H1 (cell line): ENCODE data around the gene IFT122. TPM values are rescaled to one million over a fixed set of nuclear protein-coding genes. Genes with fewer than 3 reads are reported as not detected.

Source experiments
- CTCF ChIA-PET: fragments of 300-600 bp; sonication (Branson Sonifier 250); formaldehyde crosslinking; loops from one replicate; lab custom pipeline; 2021; ENCODE audit not compliant: partially characterized antibody; lab: Charles Lee
- POLR2A ChIA-PET: fragments of 300-600 bp; sonication (Branson Sonifier 250); formaldehyde crosslinking; loops from one replicate; lab custom pipeline; 2021; ENCODE audit warnings: inconsistent platforms; ENCODE audit not compliant: partially characterized antibody; lab: Charles Lee
- DNase-seq, 2 experiments: peaks; one replicate each; pipeline versions ENCODE4 v3.0.0 to v3.0.0-alpha.2; 2010 to 2022; ENCODE audit warnings: low spot score in 2 of 2, low read depth in 1 of 2, mixed read lengths in 1 of 2
- FAIRE-seq: peaks from 2 replicates; lab custom pipeline; 2011; peaks lifted over from hg19 to GRCh38; lab: Jason Lieb, UNC
- H2AFZ ChIP-seq: 2 replicates; pipeline ENCODE4 v1.8.1; 2012; ENCODE audit warnings: low read length, inconsistent platforms
- H2AK5ac ChIP-seq: 2 replicates; pipeline ENCODE4 v1.6.1; 2013; ENCODE audit warnings: low read depth, low read length
- H2BK120ac ChIP-seq: replicated peaks from 2 replicates; pipeline ENCODE3; 2013; ENCODE audit warnings: low read depth, low read length, inconsistent platforms
- H2BK12ac ChIP-seq: 2 replicates; pipeline ENCODE4 v1.6.1; 2013; ENCODE audit warnings: low read depth, low read length
- H2BK15ac ChIP-seq: 2 replicates; pipeline ENCODE4 v1.6.1; 2013; ENCODE audit warnings: low read length
- H2BK20ac ChIP-seq: 2 replicates; pipeline ENCODE4 v1.6.1; 2013; ENCODE audit warnings: low read length
- H2BK5ac ChIP-seq: 2 replicates; pipeline ENCODE4 v1.6.1; 2013; ENCODE audit warnings: low read depth, low read length
- H3K14ac ChIP-seq: 2 replicates; pipeline ENCODE4 v1.6.1; 2013; ENCODE audit warnings: inconsistent platforms; ENCODE audit not compliant: insufficient read length
- H3K18ac ChIP-seq: 2 replicates; pipeline ENCODE4 v1.6.1; 2013; ENCODE audit warnings: low read length; ENCODE audit errors: extremely low read depth
- H3K23ac ChIP-seq: 2 replicates; pipeline ENCODE4 v1.6.1; 2013; ENCODE audit warnings: inconsistent platforms; ENCODE audit not compliant: insufficient read length
- H3K23me2 ChIP-seq: 2 replicates; pipeline ENCODE4 v1.6.1; 2013; ENCODE audit warnings: low read depth, low read length
- H3K27ac ChIP-seq: 2 replicates; pipeline ENCODE4 v1.6.1; 2011; ENCODE audit warnings: low read depth, low read length, inconsistent platforms
- H3K27me3 ChIP-seq, 4 experiments: replicated peaks in 1 of 4; 1 replicate in 1 of 4; 2 replicates in 3 of 4; pipeline versions ENCODE4 v1.6.1 to v1.8.1; 2011 to 2013; ENCODE audit warnings: low read length in 3 of 4, mild to moderate bottlenecking in 3 of 4, inconsistent platforms in 2 of 4, mixed read lengths in 2 of 4, moderate library complexity in 1 of 4; ENCODE audit not compliant: control insufficient read depth in 3 of 4, insufficient read depth in 3 of 4; ENCODE audit errors: extremely low read depth in 1 of 4
- H3K36me3 ChIP-seq, 4 experiments: 2 replicates each; pipeline versions ENCODE4 v1.6.1 to v1.8.1; 2011 to 2013; ENCODE audit warnings: mild to moderate bottlenecking in 4 of 4, low read length in 3 of 4, moderate library complexity in 2 of 4, control low read depth in 1 of 4, inconsistent platforms in 1 of 4; ENCODE audit not compliant: insufficient read depth in 4 of 4, control insufficient read depth in 2 of 4
- H3K4ac ChIP-seq: replicated peaks from 2 replicates; pipeline ENCODE3; 2013; ENCODE audit warnings: low read length, low read depth, mixed read lengths, inconsistent platforms; ENCODE audit not compliant: insufficient read length
- H3K4me1 ChIP-seq, 4 experiments: replicated peaks in 1 of 4; 1 replicate in 1 of 4; 2 replicates in 3 of 4; pipeline versions ENCODE4 v1.6.1 to v1.8.1; 2011 to 2013; ENCODE audit warnings: low read length in 3 of 4, inconsistent platforms in 2 of 4, mixed read lengths in 1 of 4; ENCODE audit not compliant: insufficient read depth in 4 of 4, control insufficient read depth in 3 of 4
- H3K4me2 ChIP-seq, 2 experiments: 2 replicates each; pipeline versions ENCODE4 v1.6.1 to v1.8.1; 2011 to 2013; ENCODE audit warnings: low read depth in 2 of 2, low read length in 2 of 2, control low read depth in 1 of 2, inconsistent platforms in 1 of 2, mild to moderate bottlenecking in 1 of 2; ENCODE audit not compliant: insufficient read depth in 1 of 2
- H3K4me3 ChIP-seq, 4 experiments: fragments of 200-600, 300-600 bp in 1 of 4; sonication (generic), shearing (Covaris generic), sonication (Bioruptor Twin) in 1 of 4; 2 replicates each; pipeline versions ENCODE4 v1.5.1 to v1.8.1; 2011 to 2016; ENCODE audit warnings: low read length in 4 of 4, low read depth in 3 of 4, control low read depth in 2 of 4, inconsistent platforms in 2 of 4, mild to moderate bottlenecking in 2 of 4, mixed read lengths in 1 of 4, moderate library complexity in 1 of 4; ENCODE audit not compliant: insufficient read depth in 2 of 4; ENCODE audit errors: extremely low read depth in 1 of 4
- H3K56ac ChIP-seq: replicated peaks from 2 replicates; pipeline ENCODE3; 2013; ENCODE audit warnings: low read depth, mild to moderate bottlenecking, mixed read lengths, low read length, inconsistent platforms; ENCODE audit not compliant: insufficient read length
- H3K79me1 ChIP-seq: 2 replicates; pipeline ENCODE4 v1.6.1; 2013; ENCODE audit warnings: low read depth, low read length, control low read depth
- H3K79me2 ChIP-seq, 2 experiments: 2 replicates each; pipeline versions ENCODE4 v1.6.1 to v1.8.1; 2012 to 2013; ENCODE audit warnings: low read length in 2 of 2, mild to moderate bottlenecking in 2 of 2, inconsistent platforms in 1 of 2; ENCODE audit not compliant: insufficient read depth in 2 of 2, control insufficient read depth in 1 of 2
- H3K9ac ChIP-seq, 4 experiments: replicated peaks in 1 of 4; 1 replicate in 1 of 4; 2 replicates in 3 of 4; pipeline versions ENCODE4 v1.6.1 to v1.8.1; 2011 to 2013; ENCODE audit warnings: low read depth in 3 of 4, low read length in 3 of 4, control low read depth in 2 of 4, mild to moderate bottlenecking in 2 of 4, moderate library complexity in 2 of 4, inconsistent platforms in 1 of 4; ENCODE audit errors: extremely low read depth in 1 of 4
- H3K9me3 ChIP-seq, 2 experiments: 2 replicates each; pipeline versions ENCODE4 v1.6.1 to v1.8.1; 2012 to 2013; ENCODE audit warnings: mild to moderate bottlenecking in 2 of 2, moderate library complexity in 2 of 2, control low read depth in 1 of 2, inconsistent platforms in 1 of 2, low read depth in 1 of 2, low read length in 1 of 2, mixed read lengths in 1 of 2; ENCODE audit not compliant: insufficient read depth in 2 of 2
- H4K20me1 ChIP-seq, 2 experiments: replicated peaks in 1 of 2; 2 replicates each; pipeline versions ENCODE3 to v1.8.1; 2011 to 2013; ENCODE audit warnings: inconsistent platforms in 2 of 2, low read length in 2 of 2, mild to moderate bottlenecking in 1 of 2; ENCODE audit not compliant: insufficient read depth in 2 of 2, control insufficient read depth in 1 of 2
- H4K5ac ChIP-seq: 2 replicates; pipeline ENCODE4 v1.6.1; 2013; ENCODE audit warnings: low read length, low read depth, mixed read lengths, inconsistent platforms; ENCODE audit not compliant: insufficient read length
- H4K8ac ChIP-seq: 2 replicates; pipeline ENCODE4 v1.8.0; 2013; ENCODE audit warnings: mild to moderate bottlenecking, moderate library complexity, low read length, inconsistent platforms; ENCODE audit not compliant: insufficient read depth; ENCODE audit errors: extremely low read depth
- H4K91ac ChIP-seq: replicated peaks from 2 replicates; pipeline ENCODE3; 2013; ENCODE audit warnings: low read length, mixed read lengths, inconsistent platforms; ENCODE audit not compliant: insufficient read length
- CREB1 ChIP-seq: IDR thresholded peaks from 2 replicates; pipeline ENCODE4 v1.6.1; 2012; ENCODE audit warnings: inconsistent platforms
- CTBP2 ChIP-seq: IDR thresholded peaks from 2 replicates; pipeline ENCODE4 v1.7.0; 2011; ENCODE audit warnings: borderline replicate concordance, mild to moderate bottlenecking, moderate library complexity, mixed read lengths, low read length; ENCODE audit not compliant: insufficient read depth, insufficient read length
- GABPA ChIP-seq: IDR thresholded peaks from 2 replicates; pipeline ENCODE4 v1.6.1; 2011; ENCODE audit warnings: mild to moderate bottlenecking, low read length, moderate library complexity, borderline replicate concordance; ENCODE audit not compliant: insufficient read depth
- MAFK ChIP-seq: IDR thresholded peaks from 2 replicates; pipeline ENCODE4 v1.6.1; 2012; ENCODE audit warnings: low read depth, mild to moderate bottlenecking, improper control_type of control experiment, low read length
- POU5F1 ChIP-seq: IDR thresholded peaks from 2 replicates; pipeline ENCODE4 v1.6.1; 2011; ENCODE audit warnings: low read depth, mild to moderate bottlenecking, low read length, moderate library complexity
- WGBS, 2 experiments: shearing (Covaris generic) in 1 of 2; methylation state at CpG; one replicate each; pipeline versions ENCODE4 v1.1.6 to v1.1.7; 2013 to 2015; ENCODE audit warnings: low lambda C conversion rate in 2 of 2, mixed read lengths in 2 of 2, inconsistent platforms in 1 of 2, low coverage in 1 of 2, missing lambda C conversion rate in 1 of 2; ENCODE audit not compliant: insufficient replicate concordance in 2 of 2, insufficient coverage in 1 of 2, insufficient read length in 1 of 2; ENCODE audit errors: extremely low coverage in 1 of 2, missing lambda C conversion rate in 1 of 2; 5-methylcytosine and 5-hydroxymethylcytosine counted together
- polyA plus RNA-seq, 7 experiments: library from polyadenylated mRNA; depleted of rRNA in 3 of 7; stranded (reverse) in 5 of 7; unstranded in 2 of 7; fragments of >200 nt in 5 of 7; fragments of 200-250 nt in 2 of 7; gene quantifications; 1 replicate in 5 of 7; 2 replicates in 1 of 7; 4 replicates in 1 of 7; pipeline versions ENCODE4 v1.2.1 to v1.2.3, GENCODE V29; 2011 to 2013; ENCODE audit warnings: missing spikeins in 2 of 7, mixed read lengths in 2 of 7
- total RNA-seq: library from RNA; stranded (reverse); fragmentation: NEBNext Ultra II Directional; extraction: Animal tissue kit (Norgen Biotek cat#: 25700); gene quantifications from 2 replicates; pipeline ENCODE4 v1.2.1, GENCODE V29; 2021
- TF ChIP-seq, protein P1 (sequence below), 3 experiments: IDR thresholded peaks; 1 replicate in 2 of 3; 2 replicates in 1 of 3; pipeline versions ENCODE4 v1.5.1 to v1.6.1; 2011; ENCODE audit warnings: low read length in 3 of 3, mild to moderate bottlenecking in 3 of 3, inconsistent platforms in 2 of 3, low read depth in 1 of 3, moderate library complexity in 1 of 3; ENCODE audit not compliant: insufficient read depth in 1 of 3; ENCODE audit errors: control extremely low read depth in 1 of 3

Gene IFT122
- total and polyA plus RNA-seq, 2 of the 8 experiments (the other 6 are each of a cell fraction or from before 2014, with no cell fraction given): 23.7 to 25.1 TPM

GRCh38 chr3:129453732-129454131 lies 13.7 kb downstream of the IFT122 start:
- no peak overlapping the region for H2BK120ac ChIP-seq
- no peak for DNase-seq
- TF ChIP-seq GABPA: no peak
- no peak for TF ChIP-seq MAFK
- TF ChIP-seq CTBP2: no peak
- TF ChIP-seq CREB1: no peak
- TF ChIP-seq, protein P1, sequence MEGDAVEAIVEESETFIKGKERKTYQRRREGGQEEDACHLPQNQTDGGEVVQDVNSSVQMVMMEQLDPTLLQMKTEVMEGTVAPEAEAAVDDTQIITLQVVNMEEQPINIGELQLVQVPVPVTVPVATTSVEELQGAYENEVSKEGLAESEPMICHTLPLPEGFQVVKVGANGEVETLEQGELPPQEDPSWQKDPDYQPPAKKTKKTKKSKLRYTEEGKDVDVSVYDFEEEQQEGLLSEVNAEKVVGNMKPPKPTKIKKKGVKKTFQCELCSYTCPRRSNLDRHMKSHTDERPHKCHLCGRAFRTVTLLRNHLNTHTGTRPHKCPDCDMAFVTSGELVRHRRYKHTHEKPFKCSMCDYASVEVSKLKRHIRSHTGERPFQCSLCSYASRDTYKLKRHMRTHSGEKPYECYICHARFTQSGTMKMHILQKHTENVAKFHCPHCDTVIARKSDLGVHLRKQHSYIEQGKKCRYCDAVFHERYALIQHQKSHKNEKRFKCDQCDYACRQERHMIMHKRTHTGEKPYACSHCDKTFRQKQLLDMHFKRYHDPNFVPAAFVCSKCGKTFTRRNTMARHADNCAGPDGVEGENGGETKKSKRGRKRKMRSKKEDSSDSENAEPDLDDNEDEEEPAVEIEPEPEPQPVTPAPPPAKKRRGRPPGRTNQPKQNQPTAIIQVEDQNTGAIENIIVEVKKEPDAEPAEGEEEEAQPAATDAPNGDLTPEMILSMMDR (IDR thresholded peaks at IDR 0.05; ENCODE audit: control extremely low read depth in 1 of 3, insufficient read depth in 1 of 3, low read depth in 1 of 3, low read length in 3 of 3): no peak
- TF ChIP-seq POU5F1: no peak
- TF ChIP-seq, all 59 proteins: peak for 0
- no peaks in the 10 kb centered on the region for H3K23me2 ChIP-seq
- H3K36me3 ChIP-seq: peaks cover 0 to 18% (median 7%) of the 10 kb centered on the region in 4 experiments; a peak in 6 of 8 replicates
- H2BK15ac ChIP-seq: no peak overlapping the region
- H2AK5ac ChIP-seq: no peak overlapping the region
- H3K27me3 ChIP-seq: no peaks in the 10 kb centered on the region
- H3K4me2 ChIP-seq: no peak overlapping the region
- H3K79me2 ChIP-seq: no peaks in the 10 kb centered on the region
- no peak overlapping the region for H2AFZ ChIP-seq
- no peaks in the 10 kb centered on the region for H3K9me3 ChIP-seq
- no peaks in the 10 kb centered on the region for H4K20me1 ChIP-seq
- H3K18ac ChIP-seq: no peak overlapping the region
- H3K79me1 ChIP-seq: no peaks in the 10 kb centered on the region
- WGBS, 2 experiments: 86% methylated on average over 1 of the region's 1 CpG; no CpG with 5 or more reads in 1 of the 2 experiments
- no peak overlapping the region for H3K23ac ChIP-seq
- H3K56ac ChIP-seq: no peak overlapping the region
- no peak overlapping the region for H2BK20ac ChIP-seq
- POLR2A ChIA-PET: no interaction called here
- CTCF ChIA-PET: interaction anchor here (1.0 to 2.2 kb wide), 2 partner anchors 22 to 137 kb away, joined by 3 to 5 read pairs; no protein-coding TSS in a partner anchor
- no peak overlapping the region for H4K91ac ChIP-seq
- no peak overlapping the region for H2BK12ac ChIP-seq
- no peak overlapping the region for H4K8ac ChIP-seq
- no peak overlapping the region for H3K14ac ChIP-seq
- no peak for FAIRE-seq
- H3K9ac ChIP-seq: no peak overlapping the region
- H3K4me3 ChIP-seq: no peak overlapping the region
- H3K27ac ChIP-seq: no peak overlapping the region
- H4K5ac ChIP-seq: no peak overlapping the region
- H3K4me1 ChIP-seq: peaks cover 0 to 9% (median 2%) of the 10 kb centered on the region in 4 experiments; a peak in 5 of 7 replicates
- no peak overlapping the region for H3K4ac ChIP-seq
- H2BK5ac ChIP-seq: no peak overlapping the region
